ENCODE results near the gene NHSL1. TPM values are rescaled to one million over a fixed set of nuclear protein-coding genes. Genes with fewer than 3 reads are reported as not detected.

Gene NHSL1
- total RNA-seq, 1 experiment from 2014 or later: 41.9 TPM

DNA sequence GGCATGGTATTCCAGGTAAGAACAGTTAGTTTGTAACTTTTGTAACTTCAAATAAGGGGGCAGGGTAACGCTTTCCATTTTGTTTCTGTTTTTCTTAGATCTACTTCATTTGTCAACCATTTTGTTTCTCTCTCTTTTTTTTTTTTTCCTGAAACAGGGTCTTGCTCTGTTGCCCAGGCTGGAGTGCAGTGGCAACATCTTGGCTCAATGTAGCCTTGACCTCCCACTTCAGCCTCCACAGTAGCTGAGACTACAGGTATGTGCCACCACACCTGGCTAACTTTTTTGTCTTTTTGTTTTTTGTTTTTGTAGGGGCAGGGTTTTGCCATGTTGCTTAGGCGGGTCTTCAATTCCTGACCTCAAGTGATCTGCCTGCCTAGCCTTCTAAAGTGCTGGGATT lies 32.1 kb upstream of the NHSL1 start:
- ChIA-PET CTCF (no interaction called here), POLR2A (no interaction called here)
- H3K4me1 Mint-ChIP-seq (ENCODE audit: low read depth, unreplicated experiment): peaks cover 33% of the 10 kb centered on the region
- H3K4me1 ChIP-seq: peaks cover 31% of the 10 kb centered on the region
- intact Hi-C loops (cut with micrococcal nuclease; ENCODE audit: unreplicated experiment): no loop called here
- peaks cover 28% of the 10 kb centered on the region for H3K36me3 Mint-ChIP-seq (ENCODE audit: insufficient read depth, unreplicated experiment)
- TF ChIP-seq, protein P1, sequence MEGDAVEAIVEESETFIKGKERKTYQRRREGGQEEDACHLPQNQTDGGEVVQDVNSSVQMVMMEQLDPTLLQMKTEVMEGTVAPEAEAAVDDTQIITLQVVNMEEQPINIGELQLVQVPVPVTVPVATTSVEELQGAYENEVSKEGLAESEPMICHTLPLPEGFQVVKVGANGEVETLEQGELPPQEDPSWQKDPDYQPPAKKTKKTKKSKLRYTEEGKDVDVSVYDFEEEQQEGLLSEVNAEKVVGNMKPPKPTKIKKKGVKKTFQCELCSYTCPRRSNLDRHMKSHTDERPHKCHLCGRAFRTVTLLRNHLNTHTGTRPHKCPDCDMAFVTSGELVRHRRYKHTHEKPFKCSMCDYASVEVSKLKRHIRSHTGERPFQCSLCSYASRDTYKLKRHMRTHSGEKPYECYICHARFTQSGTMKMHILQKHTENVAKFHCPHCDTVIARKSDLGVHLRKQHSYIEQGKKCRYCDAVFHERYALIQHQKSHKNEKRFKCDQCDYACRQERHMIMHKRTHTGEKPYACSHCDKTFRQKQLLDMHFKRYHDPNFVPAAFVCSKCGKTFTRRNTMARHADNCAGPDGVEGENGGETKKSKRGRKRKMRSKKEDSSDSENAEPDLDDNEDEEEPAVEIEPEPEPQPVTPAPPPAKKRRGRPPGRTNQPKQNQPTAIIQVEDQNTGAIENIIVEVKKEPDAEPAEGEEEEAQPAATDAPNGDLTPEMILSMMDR (IDR thresholded peaks at IDR 0.05; ENCODE audit: insufficient read depth in 1 of 2, low read depth in 1 of 2, low read length in 1 of 2, severe bottlenecking in 1 of 2, unreplicated experiment in 1 of 2): no peak
- H3K9me3 Mint-ChIP-seq (ENCODE audit: unreplicated experiment): no peaks in the 10 kb centered on the region
- H3K4me3 Mint-ChIP-seq (ENCODE audit: unreplicated experiment): no peak overlapping the region
- DNase-seq: no peak
- H3K27ac Mint-ChIP-seq (ENCODE audit: unreplicated experiment): no peak overlapping the region
- no peak overlapping the region for H3K4me3 ChIP-seq (ENCODE audit: low read depth, low read length)
- H3K36me3 ChIP-seq (ENCODE audit: control insufficient read depth, insufficient read depth, low read length): no peaks in the 10 kb centered on the region
- no peaks in the 10 kb centered on the region for H3K27me3 Mint-ChIP-seq (ENCODE audit: insufficient read depth, unreplicated experiment)
- BruUV-seq (replicated peaks): no TSS peak
- no peaks in the 10 kb centered on the region for H3K9me3 ChIP-seq
- no peaks in the 10 kb centered on the region for H3K27me3 ChIP-seq (replicated peaks; ENCODE audit: control insufficient read depth, insufficient read depth, low read length)

DNA sequence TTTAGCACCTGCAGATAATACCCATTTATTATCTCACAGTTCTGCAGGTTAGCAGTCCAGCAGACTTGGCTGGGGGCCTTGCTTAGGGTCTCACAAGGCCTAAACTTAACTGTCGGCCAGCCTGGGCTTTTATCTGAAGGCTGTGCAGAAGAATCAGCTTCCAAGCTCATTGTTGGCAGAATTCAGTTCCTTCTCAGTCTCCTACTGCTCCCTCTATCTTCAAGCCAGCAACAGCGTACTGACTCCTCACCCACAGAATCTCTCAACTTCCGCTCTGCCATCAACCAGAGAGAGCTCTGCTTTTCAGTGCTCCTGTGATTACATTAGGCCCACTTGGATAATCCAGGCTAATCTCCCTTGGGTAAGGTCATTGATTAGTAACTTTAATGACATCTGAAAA lies 30.2 kb upstream of the NHSL1 start:
- POLR2A ChIA-PET: no interaction called here

DNA sequence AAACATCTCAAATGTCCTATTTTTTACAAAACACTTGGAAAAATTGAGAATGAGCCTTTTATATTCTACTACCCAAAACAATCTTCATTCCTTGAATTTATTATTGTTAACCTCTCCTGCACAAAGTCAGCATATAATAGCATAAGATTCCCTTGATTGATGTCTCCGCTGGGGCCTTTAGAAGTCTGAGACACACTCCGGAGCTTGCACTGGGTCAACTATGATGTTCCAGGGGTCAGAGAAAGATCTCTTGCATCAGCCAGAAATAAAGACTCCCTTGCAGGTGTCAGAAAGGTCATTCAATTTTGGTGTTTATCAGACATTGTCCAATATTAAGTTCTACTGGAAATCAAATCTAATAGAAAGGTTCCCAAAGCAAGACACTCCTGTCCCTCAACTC lies 29.7 kb upstream of the NHSL1 start:
- no TSS peak for BruUV-seq (replicated peaks)
- peaks cover 29% of the 10 kb centered on the region for H3K4me1 Mint-ChIP-seq (ENCODE audit: low read depth, unreplicated experiment)
- Histone ChIP-seq H3K9me3 (no peaks in the 10 kb centered on the region), H3K4me1 (peaks cover 14% of the 10 kb centered on the region), H3K4me3 (ENCODE audit: low read depth, low read length) (no peak overlapping the region), H3K36me3 (ENCODE audit: control insufficient read depth, insufficient read depth, low read length) (no peaks in the 10 kb centered on the region), H3K27me3 (replicated peaks; ENCODE audit: control insufficient read depth, insufficient read depth, low read length) (no peaks in the 10 kb centered on the region)
- ChIA-PET POLR2A (no interaction called here), CTCF (interaction anchor here (1.1 kb wide), 1 partner anchor 32 kb away, joined by 3 read pairs; no protein-coding TSS in a partner anchor)
- peaks cover 19% of the 10 kb centered on the region for H3K36me3 Mint-ChIP-seq (ENCODE audit: insufficient read depth, unreplicated experiment)
- no peaks in the 10 kb centered on the region for H3K9me3 Mint-ChIP-seq (ENCODE audit: unreplicated experiment)
- no peak for DNase-seq
- H3K4me3 Mint-ChIP-seq (ENCODE audit: unreplicated experiment): no peak overlapping the region
- no peak overlapping the region for H3K27ac Mint-ChIP-seq (ENCODE audit: unreplicated experiment)
- no peaks in the 10 kb centered on the region for H3K27me3 Mint-ChIP-seq (ENCODE audit: insufficient read depth, unreplicated experiment)
- TF ChIP-seq, protein P1 (IDR thresholded peaks at IDR 0.05; ENCODE audit: insufficient read depth in 1 of 2, low read depth in 1 of 2, low read length in 1 of 2, severe bottlenecking in 1 of 2, unreplicated experiment in 1 of 2): no peak
- intact Hi-C loops (cut with micrococcal nuclease; ENCODE audit: unreplicated experiment): no loop called here

More for the DNA sequence above, 30.2 kb upstream of the NHSL1 start:
- no peaks in the 10 kb centered on the region for H3K9me3 ChIP-seq
- CTCF ChIA-PET: interaction anchor here (1.1 kb wide), 1 partner anchor 31 kb away, joined by 3 read pairs; no protein-coding TSS in a partner anchor
- Mint-ChIP-seq H3K36me3 (ENCODE audit: insufficient read depth, unreplicated experiment) (peaks cover 23% of the 10 kb centered on the region), H3K27me3 (ENCODE audit: insufficient read depth, unreplicated experiment) (no peaks in the 10 kb centered on the region), H3K9me3 (ENCODE audit: unreplicated experiment) (no peaks in the 10 kb centered on the region), H3K27ac (ENCODE audit: unreplicated experiment) (no peak overlapping the region), H3K4me3 (ENCODE audit: unreplicated experiment) (no peak overlapping the region), H3K4me1 (ENCODE audit: low read depth, unreplicated experiment) (peaks cover 24% of the 10 kb centered on the region)
- H3K4me3 ChIP-seq (ENCODE audit: low read depth, low read length): no peak overlapping the region
- peaks cover 17% of the 10 kb centered on the region for H3K4me1 ChIP-seq
- no peak for DNase-seq
- TF ChIP-seq, protein P1 (IDR thresholded peaks at IDR 0.05; ENCODE audit: insufficient read depth in 1 of 2, low read depth in 1 of 2, low read length in 1 of 2, severe bottlenecking in 1 of 2, unreplicated experiment in 1 of 2): no peak
- no peaks in the 10 kb centered on the region for H3K36me3 ChIP-seq (ENCODE audit: control insufficient read depth, insufficient read depth, low read length)
- intact Hi-C loops (cut with micrococcal nuclease; ENCODE audit: unreplicated experiment): no loop called here
- BruUV-seq (replicated peaks): no TSS peak
- no peaks in the 10 kb centered on the region for H3K27me3 ChIP-seq (replicated peaks; ENCODE audit: control insufficient read depth, insufficient read depth, low read length)
